ENCODE measurements around the gene GSTM2. TPM values are rescaled to one million over a fixed set of nuclear protein-coding genes. Genes with fewer than 3 reads are reported as not detected.

The GSTM2 gene
- total and polyA plus RNA-seq, 2 of the 4 experiments (the other 2 are of a cell fraction): 10.2 to 85.5 TPM

DNA sequence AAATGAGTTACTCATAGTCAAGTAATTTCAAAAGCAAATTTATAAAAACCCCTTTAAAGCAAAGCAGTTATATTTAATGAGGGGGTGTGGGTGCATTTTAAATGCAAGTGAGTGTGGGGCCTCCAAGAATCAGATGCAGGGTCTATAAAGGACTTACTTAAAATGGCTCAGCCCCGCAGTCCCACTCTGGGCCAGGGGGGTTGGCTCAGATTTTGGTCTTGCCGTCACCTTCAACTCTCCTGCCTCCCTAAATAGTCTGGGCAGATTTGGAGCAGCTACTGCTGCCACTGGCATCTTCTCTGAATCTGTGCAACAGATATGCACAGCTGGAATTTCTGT lies 32.0 kb upstream of the GSTM2 start:
- dilution Hi-C loops (cut with HindIII; ENCODE audit: low sequenced_read_pairs, unreplicated experiment): no loop called here
- Histone ChIP-seq H2BK120ac (ENCODE audit: low read depth, low read length) (no peak overlapping the region), H2BK15ac (ENCODE audit: low read depth, low read length) (no peak overlapping the region), H3K9ac (ENCODE audit: low read depth, low read length) (no peak overlapping the region), H3K9me3 (ENCODE audit: control insufficient read depth, insufficient read depth, low read length) (no peaks in the 10 kb centered on the region), H3K4me3 (ENCODE audit: insufficient read depth, low read depth, low read length) (no peak overlapping the region), H3K27ac (ENCODE audit: insufficient read depth, low read length) (no peak overlapping the region), H3K18ac (ENCODE audit: low read depth, low read length) (no peak overlapping the region), H2AK9ac (replicated peaks; ENCODE audit: low read depth, low read length, poor library complexity) (no peak overlapping the region), H2BK5ac (ENCODE audit: low read depth, low read length, poor library complexity, severe bottlenecking) (no peak overlapping the region), H3K56ac (ENCODE audit: extremely low read depth, insufficient read depth, low read length) (no peak overlapping the region), H4K8ac (ENCODE audit: low read depth in 2 of 2, low read length in 2 of 2) (no peak overlapping the region), H2BK20ac (ENCODE audit: low read depth, low read length) (no peak overlapping the region), H3K9me1 (ENCODE audit: insufficient read depth, low read length) (no peaks in the 10 kb centered on the region), H2AFZ (replicated peaks; ENCODE audit: low read length, poor library complexity) (no peak overlapping the region), H3K36me3 (ENCODE audit: control insufficient read depth, insufficient read depth, low read length) (peaks cover 19% of the 10 kb centered on the region), H3K4ac (ENCODE audit: low read depth, low read length) (no peak overlapping the region), H3K14ac (replicated peaks; ENCODE audit: low read depth, low read length) (no peak overlapping the region), H4K20me1 (ENCODE audit: insufficient read depth, low read length) (0 out of 2 replicates have a peak, but pooled peaks cover under 1% of the 10 kb centered on the region), H3K4me2 (ENCODE audit: low read depth, low read length) (no peak overlapping the region), H4K91ac (ENCODE audit: insufficient read depth, low read depth, low read length) (0 out of 2 replicates have a peak overlapping the region, but pooled peaks have one; percentile 3), H3K4me1 (ENCODE audit: control insufficient read depth, insufficient read depth, low read length) (peaks cover 10% of the 10 kb centered on the region), H4K5ac (ENCODE audit: low read depth, low read length) (no peak overlapping the region), H3K27me3 (ENCODE audit: control insufficient read depth, insufficient read depth, low read length) (no peaks in the 10 kb centered on the region), H3K79me1 (ENCODE audit: low read depth in 1 of 2, low read length in 2 of 2) (peaks cover 11 to 13% of the 10 kb centered on the region in 2 experiments; a peak in 2 of 4 replicates), H3K23ac (ENCODE audit: low read depth, low read length) (no peak overlapping the region), H2AK5ac (ENCODE audit: low read depth, low read length) (no peak overlapping the region)
- no CpG with 5 or more reads among the region's 2 CpGs for WGBS, 2 experiments (ENCODE audit: extremely low coverage in 2 of 2, insufficient read length in 1 of 2)
- ChIA-PET POLR2A (ENCODE audit: unreplicated experiment) (no interaction called here), CTCF (interaction anchor here (1.1 to 2.3 kb wide), 4 partner anchors 88 to 349 kb away, joined by 4 to 8 read pairs (median 4); partner anchors contain the start of genes AHCYL1 and GNAI3)
- BruUV-seq (replicated peaks): no TSS peak
- ATAC-seq (ENCODE audit: low read depth): no peak
- TF ChIP-seq, protein P1, sequence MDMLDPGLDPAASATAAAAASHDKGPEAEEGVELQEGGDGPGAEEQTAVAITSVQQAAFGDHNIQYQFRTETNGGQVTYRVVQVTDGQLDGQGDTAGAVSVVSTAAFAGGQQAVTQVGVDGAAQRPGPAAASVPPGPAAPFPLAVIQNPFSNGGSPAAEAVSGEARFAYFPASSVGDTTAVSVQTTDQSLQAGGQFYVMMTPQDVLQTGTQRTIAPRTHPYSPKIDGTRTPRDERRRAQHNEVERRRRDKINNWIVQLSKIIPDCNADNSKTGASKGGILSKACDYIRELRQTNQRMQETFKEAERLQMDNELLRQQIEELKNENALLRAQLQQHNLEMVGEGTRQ (IDR thresholded peaks at IDR 0.05; ENCODE audit: low read depth, low read length): no peak
- TF ChIP-seq POLR2A (IDR thresholded peaks at IDR 0.05; ENCODE audit: low read depth, low read length) (no peak), SMC3 (IDR thresholded peaks at IDR 0.05; ENCODE audit: low read depth, low read length) (no peak)
- in situ Hi-C loops (cut with MboI; ENCODE audit: low sequenced_read_pairs): no loop called here
- DNase-seq: no peak
- intact Hi-C loops (cut with micrococcal nuclease): no loop called here
